Measurements from ENCODE around the gene UFD1. TPM values are rescaled to one million over a fixed set of nuclear protein-coding genes. Genes with fewer than 3 reads are reported as not detected.

The UFD1 gene
- total and polyA plus RNA-seq, 4 donors, result 23.1 to 111 (median 70.0) TPM

DNA sequence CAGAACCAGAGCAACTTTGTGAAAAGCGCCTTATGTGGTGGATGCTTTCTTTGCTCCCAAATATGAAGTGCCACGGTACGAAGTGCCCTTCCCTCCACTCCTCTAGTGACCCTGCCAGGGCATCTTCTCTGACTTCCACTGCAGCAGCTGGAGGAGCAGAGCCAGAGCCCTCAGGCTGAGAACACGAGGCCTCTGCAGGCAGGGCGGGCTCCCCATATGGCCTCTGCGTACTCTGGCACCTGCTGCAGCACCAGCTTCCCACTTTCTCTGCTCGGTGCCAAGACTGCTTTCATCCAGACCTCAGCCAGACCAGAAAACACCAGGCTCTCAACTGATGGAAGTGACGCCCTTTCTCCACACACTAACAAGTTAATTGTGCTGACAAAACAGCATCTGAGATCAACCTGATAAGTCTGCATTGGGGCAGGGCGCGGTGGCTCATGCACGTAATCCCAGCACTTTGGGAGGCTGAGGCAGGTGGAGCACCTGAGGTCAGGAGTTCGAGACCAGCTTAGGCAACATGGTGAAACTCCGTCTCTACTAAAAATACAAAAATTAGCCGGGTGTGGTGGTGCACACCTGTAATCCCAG is 12.8 kb downstream of the UFD1 start:
- DNase-seq, result no peak
- H3K4me1 ChIP-seq (ENCODE audit: control insufficient read depth in 5 of 5, insufficient read depth in 5 of 5, low read length in 5 of 5), result no peaks in the 10 kb centered on the region
- H3K36me3 ChIP-seq (ENCODE audit: control insufficient read depth in 4 of 4, insufficient read depth in 4 of 4, low read length in 4 of 4), result peaks cover 27 to 58% (median 31%) of the 10 kb centered on the region in 4 donors
- H3K4me3 ChIP-seq, result no peak overlapping the region
- no peak overlapping the region for H3K27ac ChIP-seq (ENCODE audit: low read depth in 1 of 2, low read length in 1 of 2)
- WGBS, 2 donors, result 93% methylated on average over 14 of the region's 14 CpGs
- no peaks in the 10 kb centered on the region for H3K27me3 ChIP-seq (ENCODE audit: control insufficient read depth in 3 of 3, insufficient read depth in 3 of 3, low read length in 2 of 3)
- ATAC-seq (ENCODE audit: insufficient read depth, low FRiP score), result no peak
- no peak overlapping the region for H3K9ac ChIP-seq (ENCODE audit: insufficient read depth in 1 of 2, low read length in 2 of 2)
- TF ChIP-seq, protein P1, sequence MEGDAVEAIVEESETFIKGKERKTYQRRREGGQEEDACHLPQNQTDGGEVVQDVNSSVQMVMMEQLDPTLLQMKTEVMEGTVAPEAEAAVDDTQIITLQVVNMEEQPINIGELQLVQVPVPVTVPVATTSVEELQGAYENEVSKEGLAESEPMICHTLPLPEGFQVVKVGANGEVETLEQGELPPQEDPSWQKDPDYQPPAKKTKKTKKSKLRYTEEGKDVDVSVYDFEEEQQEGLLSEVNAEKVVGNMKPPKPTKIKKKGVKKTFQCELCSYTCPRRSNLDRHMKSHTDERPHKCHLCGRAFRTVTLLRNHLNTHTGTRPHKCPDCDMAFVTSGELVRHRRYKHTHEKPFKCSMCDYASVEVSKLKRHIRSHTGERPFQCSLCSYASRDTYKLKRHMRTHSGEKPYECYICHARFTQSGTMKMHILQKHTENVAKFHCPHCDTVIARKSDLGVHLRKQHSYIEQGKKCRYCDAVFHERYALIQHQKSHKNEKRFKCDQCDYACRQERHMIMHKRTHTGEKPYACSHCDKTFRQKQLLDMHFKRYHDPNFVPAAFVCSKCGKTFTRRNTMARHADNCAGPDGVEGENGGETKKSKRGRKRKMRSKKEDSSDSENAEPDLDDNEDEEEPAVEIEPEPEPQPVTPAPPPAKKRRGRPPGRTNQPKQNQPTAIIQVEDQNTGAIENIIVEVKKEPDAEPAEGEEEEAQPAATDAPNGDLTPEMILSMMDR (IDR thresholded peaks at IDR 0.05; ENCODE audit: control extremely low read depth, extremely low read depth), result no peak
- no peaks in the 10 kb centered on the region for H3K9me3 ChIP-seq (ENCODE audit: control insufficient read depth in 4 of 4, insufficient read depth in 3 of 4, low read length in 3 of 4)

DNA sequence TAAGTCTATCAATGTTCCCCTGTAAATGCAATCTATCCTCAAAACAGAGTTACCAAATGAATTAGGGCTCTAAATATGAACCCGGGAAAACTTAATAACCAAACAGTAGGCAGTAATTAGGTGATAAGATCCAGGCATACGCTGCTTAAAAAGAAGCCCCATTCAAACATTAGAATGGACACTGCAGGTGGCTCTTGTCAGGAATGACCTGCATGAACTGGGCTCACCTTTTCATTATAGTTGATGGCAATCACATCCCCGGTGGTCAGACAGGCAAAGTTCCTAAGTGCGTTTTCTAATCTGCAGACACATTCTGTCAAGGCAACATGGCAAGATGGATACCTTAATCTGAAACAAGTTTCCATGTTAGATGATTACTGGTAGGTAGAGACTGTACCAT is 14.0 kb downstream of the UFD1 start:
- Histone ChIP-seq H3K36me3 (ENCODE audit: control insufficient read depth in 4 of 4, insufficient read depth in 4 of 4, low read length in 4 of 4) (peaks cover 22 to 50% (median 27%) of the 10 kb centered on the region in 4 donors), H3K27me3 (ENCODE audit: control insufficient read depth in 3 of 3, insufficient read depth in 3 of 3, low read length in 2 of 3) (no peaks in the 10 kb centered on the region), H3K4me3 (no peak overlapping the region), H3K9me3 (ENCODE audit: control insufficient read depth in 4 of 4, insufficient read depth in 3 of 4, low read length in 3 of 4) (no peaks in the 10 kb centered on the region), H3K27ac (ENCODE audit: low read depth in 1 of 2, low read length in 1 of 2) (no peak overlapping the region), H3K9ac (ENCODE audit: insufficient read depth in 1 of 2, low read length in 2 of 2) (no peak overlapping the region), H3K4me1 (ENCODE audit: control insufficient read depth in 5 of 5, insufficient read depth in 5 of 5, low read length in 5 of 5) (no peaks in the 10 kb centered on the region)
- WGBS, 2 donors, result 87 to 92% methylated on average over 4 of the region's 4 CpGs
- no peak for ATAC-seq (ENCODE audit: insufficient read depth, low FRiP score)
- no peak for DNase-seq
- TF ChIP-seq, protein P1 (IDR thresholded peaks at IDR 0.05; ENCODE audit: control extremely low read depth, extremely low read depth), result no peak

DNA sequence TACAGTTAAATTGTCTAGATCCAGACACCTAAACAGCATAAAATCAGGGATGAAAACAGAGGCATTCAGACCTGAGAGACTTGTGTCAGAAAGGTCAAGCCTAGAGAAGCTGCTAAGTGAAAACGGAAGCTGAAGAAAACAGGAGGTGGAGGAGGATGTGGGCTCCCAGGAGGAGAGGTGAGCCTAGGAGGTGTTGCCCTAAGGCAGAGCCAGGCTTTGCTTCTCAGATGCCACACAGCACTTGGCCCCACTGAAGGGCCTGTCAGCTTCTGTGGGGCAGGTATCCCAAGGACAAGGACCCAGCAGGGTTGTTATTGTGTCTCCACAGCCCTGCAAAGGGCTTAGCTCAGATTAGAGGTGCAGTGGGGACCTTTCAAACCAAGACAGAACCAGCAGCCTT is 14.4 kb downstream of the UFD1 start:
- Histone ChIP-seq H3K27ac (ENCODE audit: low read depth in 1 of 2, low read length in 1 of 2) (no peak overlapping the region), H3K9me3 (ENCODE audit: control insufficient read depth in 4 of 4, insufficient read depth in 3 of 4, low read length in 3 of 4) (no peaks in the 10 kb centered on the region), H3K36me3 (ENCODE audit: control insufficient read depth in 4 of 4, insufficient read depth in 4 of 4, low read length in 4 of 4) (peaks cover 21 to 45% (median 25%) of the 10 kb centered on the region in 4 donors)

More for the DNA sequence above, 14.4 kb downstream of the UFD1 start:
- Histone ChIP-seq H3K27me3 (ENCODE audit: control insufficient read depth in 3 of 3, insufficient read depth in 3 of 3, low read length in 2 of 3) (no peaks in the 10 kb centered on the region), H3K9ac (ENCODE audit: insufficient read depth in 1 of 2, low read length in 2 of 2) (no peak overlapping the region), H3K4me3 (no peak overlapping the region), H3K4me1 (ENCODE audit: control insufficient read depth in 5 of 5, insufficient read depth in 5 of 5, low read length in 5 of 5) (no peaks in the 10 kb centered on the region)
- WGBS, 2 donors, result 83 to 90% methylated on average over 1 of the region's 1 CpG
- ATAC-seq (ENCODE audit: insufficient read depth, low FRiP score) (no peak), DNase-seq (no peak)
- TF ChIP-seq, protein P1 (IDR thresholded peaks at IDR 0.05; ENCODE audit: control extremely low read depth, extremely low read depth), result no peak
